GM21825 (cell line): ENCODE data around the gene RYR2.

Source experiments
- ATAC-seq: cut with Tn5 transposase; IDR thresholded peaks from one replicate; pipeline ENCODE4 v1.9.1; 2021; ENCODE audit warnings: mild to moderate bottlenecking, moderate library complexity; ENCODE audit not compliant: unreplicated experiment

RYR2 gene

DNA sequence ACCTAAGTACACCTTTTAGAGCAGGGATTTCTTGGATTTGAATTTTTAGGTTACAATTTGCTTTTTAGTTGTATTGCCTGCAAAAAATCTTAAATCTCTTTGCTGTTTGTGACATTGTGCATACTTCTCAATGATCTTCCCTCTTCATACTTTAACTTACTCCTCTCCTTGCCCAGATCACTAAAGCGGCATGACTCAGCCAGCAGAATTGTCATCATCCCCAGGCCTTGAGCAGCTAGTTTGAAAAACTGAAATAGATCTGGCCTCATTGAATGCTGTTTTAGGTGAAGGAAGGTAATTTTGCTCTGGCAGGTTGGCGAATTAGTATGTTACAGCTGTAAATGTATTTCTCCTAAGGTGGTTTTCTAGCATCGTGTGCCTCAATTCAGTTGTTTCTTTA lies 145.9 kb downstream of the RYR2 start:
- ATAC-seq: no peak

GRCh38 chr1:237191403-237191802 lies 149.4 kb downstream of the RYR2 start:
- ATAC-seq: no peak

DNA sequence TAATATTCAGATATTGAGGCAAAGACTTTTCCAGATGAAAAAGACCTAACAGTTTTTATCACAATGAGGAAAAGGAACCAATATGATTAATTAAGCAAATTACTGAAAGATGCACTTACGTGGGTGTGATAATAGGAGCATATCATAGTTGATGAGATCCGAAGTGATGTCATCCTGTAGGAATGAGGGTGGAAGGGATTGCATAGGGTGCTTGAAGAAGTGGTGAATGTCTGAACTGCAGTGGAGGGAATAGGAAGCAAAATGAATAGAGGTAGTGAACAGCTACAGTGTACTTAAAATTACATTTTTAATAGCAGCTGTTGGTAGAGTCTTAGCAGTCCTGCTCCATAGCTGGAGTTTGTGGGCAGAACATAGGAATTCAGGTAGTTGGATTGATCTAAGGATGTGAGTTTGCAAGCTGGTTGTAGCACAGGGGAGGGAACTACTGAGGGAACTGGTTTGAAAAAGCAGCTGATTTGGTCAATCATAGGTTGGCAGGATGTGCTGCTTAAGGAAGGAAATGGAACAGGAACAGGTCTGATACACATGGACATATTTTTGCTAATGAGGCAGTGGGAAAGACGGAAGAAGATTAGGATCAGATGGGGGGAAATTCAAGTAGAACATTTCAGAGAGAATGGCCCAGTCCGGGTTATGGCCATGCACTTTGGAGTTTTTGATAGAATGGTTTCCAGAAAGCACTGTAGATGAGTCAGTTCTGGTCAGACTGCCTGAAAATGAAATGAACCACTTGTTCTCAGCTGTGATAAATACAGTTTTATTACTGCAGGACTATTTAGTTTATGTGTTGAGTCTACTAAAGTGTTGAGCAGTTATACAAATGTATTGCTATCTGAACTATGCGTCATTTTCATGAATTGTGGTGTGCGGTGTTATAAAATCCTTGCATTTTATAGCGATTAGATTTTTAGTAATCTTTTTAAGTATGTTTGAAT lies 155.8 kb downstream of the RYR2 start:
- no peak for ATAC-seq

GRCh38 chr1:237199026-237199425 lies 157.0 kb downstream of the RYR2 start:
- ATAC-seq: no peak

DNA sequence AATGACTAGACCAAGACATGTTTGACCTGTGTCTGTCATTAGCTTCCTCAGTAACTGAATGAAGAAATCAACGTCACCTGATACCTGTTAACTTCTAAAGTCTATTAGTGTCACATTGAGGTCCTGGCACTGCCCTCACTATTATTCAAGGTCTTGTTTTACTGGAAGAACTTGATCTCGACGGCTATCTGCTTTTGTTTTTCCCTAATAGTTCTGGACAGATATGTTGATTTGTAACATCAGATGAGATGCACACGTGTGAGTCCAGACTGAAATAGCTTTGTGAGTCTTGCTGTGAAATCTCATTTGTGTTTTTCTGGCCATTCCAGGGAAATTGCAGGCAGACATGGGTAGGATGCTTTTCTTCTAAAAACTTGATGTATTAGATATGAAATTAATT lies 159.2 kb downstream of the RYR2 start:
- ATAC-seq: no peak

GRCh38 chr1:237204841-237205240 lies 162.9 kb downstream of the RYR2 start:
- ATAC-seq: no peak

DNA sequence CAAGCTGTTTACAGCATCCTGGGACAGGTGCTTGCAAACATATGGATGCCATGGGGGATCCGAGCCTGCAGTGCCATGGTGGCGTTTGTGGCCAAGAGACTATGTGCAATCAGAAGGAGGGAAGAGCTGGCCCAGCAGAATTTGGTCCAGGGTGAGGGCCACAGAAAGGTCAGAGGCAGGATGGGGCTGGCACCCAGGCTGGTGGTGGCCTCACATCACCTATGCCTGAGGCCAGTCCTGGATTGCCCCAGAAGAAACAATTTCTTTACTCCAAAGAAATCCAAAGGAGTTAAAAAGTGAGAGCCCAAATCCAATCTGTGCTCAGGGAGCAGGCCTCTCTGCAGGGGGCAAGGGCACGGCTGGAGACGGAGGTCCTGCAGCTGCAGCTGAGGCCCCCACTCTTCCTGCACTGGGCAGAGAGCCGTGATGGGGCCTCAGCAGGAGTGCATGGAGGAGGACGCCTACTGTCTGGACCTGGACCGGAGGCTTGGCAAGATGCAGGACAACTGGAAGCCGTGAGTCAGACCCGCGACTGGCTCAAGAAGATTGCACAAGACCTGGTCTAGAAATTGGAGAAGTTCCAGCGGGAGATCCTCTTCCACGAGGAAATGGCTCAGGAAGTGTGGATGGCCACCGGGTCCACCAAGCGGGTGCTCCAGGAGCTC lies 163.5 kb downstream of the RYR2 start:
- no peak for ATAC-seq

GRCh38 chr1:237206065-237206414 lies 164.1 kb downstream of the RYR2 start:
- no peak for ATAC-seq

DNA sequence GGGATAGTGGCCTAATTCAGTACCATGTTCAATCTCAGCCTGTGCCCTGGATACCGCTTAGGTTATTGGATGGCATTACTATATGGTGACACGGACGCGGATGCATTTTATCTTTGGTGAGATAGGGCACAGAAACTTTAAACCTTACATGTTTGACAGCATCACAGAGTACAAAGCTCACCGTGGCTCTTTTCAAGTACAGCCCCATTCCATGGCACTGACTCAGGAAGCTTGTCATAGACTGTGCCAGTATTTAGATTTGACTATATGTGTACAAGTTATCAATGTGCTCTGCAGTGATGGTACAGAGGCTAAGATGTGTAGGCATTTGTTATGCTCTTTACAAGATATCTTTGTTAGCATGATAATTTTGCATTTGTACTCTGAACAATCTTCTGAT lies 169.0 kb downstream of the RYR2 start:
- ATAC-seq: no peak

DNA sequence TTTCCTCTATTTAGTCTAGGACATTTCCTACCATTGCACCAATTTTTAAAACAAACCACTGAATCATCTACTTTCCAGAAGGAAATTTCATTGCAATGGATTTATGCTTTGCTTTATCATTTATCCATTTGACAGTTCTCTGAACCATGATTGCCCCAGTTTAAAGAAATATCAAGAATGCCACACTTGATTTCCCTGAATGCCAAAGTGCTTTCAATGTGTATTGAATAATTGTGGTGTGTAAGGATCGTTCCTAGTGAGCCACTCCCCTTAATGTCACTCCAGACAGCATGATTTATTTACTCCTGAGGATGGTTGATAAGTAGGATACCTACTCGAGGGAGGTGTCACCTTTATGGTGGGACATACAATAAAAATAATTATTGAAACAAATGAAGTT lies 169.6 kb downstream of the RYR2 start:
- no peak for ATAC-seq

GRCh38 chr1:237219751-237220642 lies 178.0 kb downstream of the RYR2 start:
- ATAC-seq: no peak

DNA sequence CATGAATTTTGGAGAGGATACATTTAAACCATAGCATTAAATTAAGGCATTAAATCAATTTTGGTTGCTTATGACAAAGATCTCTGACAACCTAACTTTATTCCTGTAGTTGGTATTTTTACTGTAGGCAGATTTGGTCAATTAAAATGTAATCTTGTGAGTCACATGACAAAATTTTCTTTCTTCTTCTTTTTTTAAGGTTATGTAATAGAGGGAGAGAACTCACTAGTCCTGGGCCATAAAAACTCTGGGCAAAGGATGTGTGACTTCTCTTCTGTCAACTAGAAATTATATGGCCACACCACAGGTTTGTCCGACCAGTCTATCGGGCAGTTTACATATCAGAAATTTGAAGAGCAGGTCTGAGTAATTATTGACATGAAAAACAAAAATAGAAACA lies 181.4 kb downstream of the RYR2 start:
- ATAC-seq: no peak

DNA sequence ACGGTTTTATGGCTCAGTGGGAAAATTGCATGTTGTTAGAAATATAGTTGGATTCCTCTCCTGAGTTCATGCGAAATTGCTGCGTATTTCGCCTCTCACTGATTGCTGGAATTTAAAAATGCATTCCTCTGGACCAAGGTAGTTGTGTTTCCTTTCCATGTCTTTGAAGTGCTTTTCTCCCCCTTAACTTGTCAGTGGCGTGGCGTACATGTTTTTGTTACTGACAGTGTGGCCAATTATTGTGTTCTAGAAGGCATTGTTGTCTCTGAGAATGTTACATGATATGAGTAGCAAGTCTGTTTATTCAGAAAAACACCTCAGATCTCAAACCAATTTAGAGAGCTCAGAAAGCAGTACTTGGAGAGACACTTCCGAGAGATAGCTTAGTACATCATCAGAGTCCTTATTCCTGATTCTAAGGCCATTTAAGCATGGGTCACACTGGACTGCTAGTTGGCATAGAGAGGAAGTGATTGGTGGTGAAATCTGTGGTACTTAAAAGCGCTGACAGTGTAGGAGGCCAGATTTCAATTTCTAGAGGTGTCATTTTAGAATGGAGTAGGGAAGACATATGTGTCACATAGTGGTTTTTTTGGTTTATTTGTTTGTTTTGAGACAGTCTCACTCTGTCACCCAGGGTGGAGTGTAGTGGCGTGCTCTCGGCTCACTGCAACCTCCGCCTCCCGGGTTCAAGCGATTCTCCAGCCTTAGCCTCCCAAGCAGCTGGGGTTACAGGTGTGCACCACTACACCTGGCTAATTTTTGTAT lies 184.4 kb downstream of the RYR2 start:
- ATAC-seq: no peak

DNA sequence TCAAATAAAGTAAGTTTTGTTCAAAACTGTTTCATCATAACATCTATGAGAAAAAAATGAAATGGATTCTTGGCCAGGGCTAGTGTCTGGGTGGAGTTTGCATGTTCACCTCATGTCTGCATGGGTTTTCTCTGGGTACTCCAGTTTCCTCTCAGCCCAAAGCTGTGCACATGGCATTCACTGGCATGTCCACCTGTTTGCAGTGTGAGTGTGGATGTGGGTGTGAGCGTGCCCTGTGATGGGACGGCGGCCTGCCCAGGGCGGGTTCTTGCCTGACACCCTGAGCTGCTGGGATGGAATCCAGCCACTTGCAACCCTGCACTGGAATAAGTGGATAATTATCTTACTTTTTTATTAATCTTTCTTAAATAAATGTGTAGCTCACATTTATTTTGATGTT lies 185.5 kb downstream of the RYR2 start:
- ATAC-seq: no peak

- ATAC-seq: no peak
Observed at GRCh38 chr1:237228421-237228820, 186.4 kb downstream of the RYR2 start.

GRCh38 chr1:237229333-237229732 lies 187.3 kb downstream of the RYR2 start:
- no peak for ATAC-seq

- no peak for ATAC-seq
Observed at GRCh38 chr1:237232501-237232900, 190.5 kb downstream of the RYR2 start.

- no peak for ATAC-seq
Observed at GRCh38 chr1:237235091-237235490, 193.1 kb downstream of the RYR2 start.

GRCh38 chr1:237237721-237238120 lies 195.7 kb downstream of the RYR2 start:
- ATAC-seq: no peak

GRCh38 chr1:237239248-237239647 lies 197.3 kb downstream of the RYR2 start:
- no peak for ATAC-seq

GRCh38 chr1:237241038-237241437 lies 199.1 kb downstream of the RYR2 start:
- no peak for ATAC-seq
